Medulla oblongata (tissue), 1 donor: ENCODE results near the gene CAMK2G.

Experiments used
- DNase-seq: peaks from one replicate; pipeline ENCODE4 v3.0.0-alpha.2; 2015; ENCODE audit errors: extremely low spot score

Gene CAMK2G

GRCh38 chr10:73863039-73863817 is 11.1 kb downstream of the CAMK2G start:
- no peak for DNase-seq

GRCh38 chr10:73862011-73862410 is 12.3 kb downstream of the CAMK2G start:
- no peak for DNase-seq

- peak; percentile 81 for DNase-seq
These were observed 14.4 kb downstream of the CAMK2G start for GRCh38 chr10:73859784-73860491.

- no peak for DNase-seq
These were observed 14.9 kb downstream of the CAMK2G start for GRCh38 chr10:73859428-73859783.

- DNase-seq: no peak
These were observed 15.5 kb downstream of the CAMK2G start for GRCh38 chr10:73858750-73859427.

- DNase-seq: peak; percentile 61
These were observed 16.2 kb downstream of the CAMK2G start for GRCh38 chr10:73858013-73858708.

- DNase-seq: no peak
These were observed 16.9 kb downstream of the CAMK2G start for GRCh38 chr10:73857446-73857845.

- DNase-seq: no peak
These were observed 18.1 kb downstream of the CAMK2G start for GRCh38 chr10:73856261-73856660.

GRCh38 chr10:73855413-73855812 is 18.9 kb downstream of the CAMK2G start:
- no peak for DNase-seq

- DNase-seq: no peak
These were observed 20.0 kb downstream of the CAMK2G start for GRCh38 chr10:73854310-73854709.

GRCh38 chr10:73853196-73853595 is 21.2 kb downstream of the CAMK2G start:
- DNase-seq: no peak

- no peak for DNase-seq
These were observed 23.4 kb downstream of the CAMK2G start for GRCh38 chr10:73850863-73851461.

GRCh38 chr10:73850211-73850610 is 24.1 kb downstream of the CAMK2G start:
- no peak for DNase-seq

- peak; percentile 90 for DNase-seq
These were observed 25.4 kb downstream of the CAMK2G start for GRCh38 chr10:73848821-73849489.

- no peak for DNase-seq
These were observed 27.3 kb downstream of the CAMK2G start for GRCh38 chr10:73847031-73847430.

GRCh38 chr10:73843261-73843660 is 31.1 kb downstream of the CAMK2G start:
- no peak for DNase-seq

GRCh38 chr10:73842349-73842748 is 32.0 kb downstream of the CAMK2G start:
- DNase-seq: no peak

GRCh38 chr10:73841526-73842285 is 32.6 kb downstream of the CAMK2G start:
- no peak for DNase-seq

GRCh38 chr10:73841061-73841421 is 33.3 kb downstream of the CAMK2G start:
- no peak for DNase-seq

GRCh38 chr10:73840403-73841060 is 33.8 kb downstream of the CAMK2G start:
- no peak for DNase-seq
